Measurements from ENCODE around the gene ANKRD40.

ANKRD40 gene

DNA sequence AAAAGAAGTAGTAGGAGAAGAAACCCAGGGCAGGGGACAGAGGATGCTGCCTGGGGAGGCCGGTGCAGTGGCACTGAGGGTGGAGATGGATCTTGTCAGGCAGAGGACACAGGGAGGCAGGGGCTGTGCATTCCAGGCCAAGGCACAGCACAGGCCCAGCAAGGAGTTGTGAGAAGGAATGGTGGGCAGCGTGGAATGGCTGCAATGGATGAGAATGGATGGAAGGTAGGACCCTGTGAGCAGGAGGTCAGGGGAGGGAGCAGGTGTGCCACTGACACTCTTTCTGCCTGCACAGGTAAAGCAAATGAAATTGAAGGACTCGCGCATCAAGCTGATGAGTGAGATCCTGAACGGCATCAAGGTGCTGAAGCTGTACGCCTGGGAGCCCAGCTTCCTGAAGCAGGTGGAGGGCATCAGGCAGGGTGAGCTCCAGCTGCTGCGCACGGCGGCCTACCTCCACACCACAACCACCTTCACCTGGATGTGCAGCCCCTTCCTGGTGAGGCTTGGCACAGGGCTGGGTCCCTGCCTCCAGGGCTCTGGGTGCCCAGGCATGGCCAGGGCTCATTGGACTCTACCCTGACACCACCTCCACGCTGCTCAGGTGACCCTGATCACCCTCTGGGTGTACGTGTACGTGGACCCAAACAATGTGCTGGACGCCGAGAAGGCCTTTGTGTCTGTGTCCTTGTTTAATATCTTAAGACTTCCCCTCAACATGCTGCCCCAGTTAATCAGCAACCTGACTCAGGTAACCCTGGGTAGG lies 40.3 kb downstream of the ANKRD40 start:
- no peak for FAIRE-seq

DNA sequence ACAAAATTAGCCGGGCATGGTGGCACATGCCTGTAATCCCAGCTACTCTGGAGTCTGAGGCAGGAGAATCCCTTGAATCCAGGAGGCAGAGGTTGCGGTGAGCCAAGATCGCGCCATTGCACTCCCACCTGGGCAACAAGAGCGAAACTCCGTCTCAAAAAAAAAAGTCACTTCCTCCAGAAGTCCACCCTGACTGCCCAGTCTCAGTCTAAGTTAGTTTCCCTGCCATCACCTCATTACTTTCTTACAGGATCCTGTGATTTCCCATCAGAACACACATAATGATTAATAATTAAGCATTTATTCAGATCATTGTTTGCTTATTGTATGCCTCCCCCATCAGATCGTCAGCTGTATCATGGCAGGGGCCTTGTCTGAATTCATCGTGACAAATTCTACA lies 41.4 kb downstream of the ANKRD40 start:
- FAIRE-seq = no peak

- FAIRE-seq = no peak
Measured at GRCh38 chr17:50665838-50666237, 41.9 kb downstream of the ANKRD40 start.

DNA sequence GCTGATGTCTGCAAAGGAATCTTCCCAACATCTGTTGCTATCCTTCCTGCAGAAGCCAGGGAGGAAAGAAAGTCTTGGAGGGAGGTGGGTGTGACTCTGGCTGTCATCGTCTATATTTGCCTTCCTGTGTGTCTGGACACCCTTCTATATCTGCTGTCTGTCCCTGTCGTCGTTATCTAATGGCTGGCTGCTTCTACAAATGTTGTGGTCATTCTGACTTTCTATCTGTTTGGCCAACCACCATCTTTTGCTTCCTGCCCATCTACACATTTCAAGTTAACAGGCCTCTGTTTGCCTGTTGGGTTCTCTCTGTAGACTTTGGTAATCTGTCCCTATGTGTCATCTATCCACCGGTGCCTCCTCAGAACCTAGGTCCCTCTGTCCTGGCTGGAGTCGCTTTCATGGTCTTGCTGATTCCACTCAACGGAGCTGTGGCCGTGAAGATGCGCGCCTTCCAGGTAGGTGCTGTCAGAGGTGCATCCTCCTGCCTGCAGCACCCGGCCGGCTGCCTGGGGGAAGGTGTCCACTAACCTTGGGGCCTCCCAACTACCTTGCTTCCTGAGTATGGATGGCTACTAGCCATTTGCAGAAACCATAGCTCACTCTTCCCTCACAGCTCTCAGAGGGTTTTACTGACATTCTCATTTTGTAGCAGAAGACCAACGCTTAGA lies 42.8 kb downstream of the ANKRD40 start:
- FAIRE-seq = no peak

- no peak for FAIRE-seq
Measured at GRCh38 chr17:50663812-50664374, 43.8 kb downstream of the ANKRD40 start.

- no peak for FAIRE-seq
Measured at GRCh38 chr17:50662632-50663225, 45.0 kb downstream of the ANKRD40 start.

GRCh38 chr17:50661795-50662391 lies 45.8 kb downstream of the ANKRD40 start:
- no peak for FAIRE-seq

- no peak for FAIRE-seq
Measured at GRCh38 chr17:50661348-50661747, 46.4 kb downstream of the ANKRD40 start.

GRCh38 chr17:50660887-50661345 lies 46.8 kb downstream of the ANKRD40 start:
- no peak for FAIRE-seq

GRCh38 chr17:50660042-50660886 lies 47.5 kb downstream of the ANKRD40 start:
- no peak for FAIRE-seq

GRCh38 chr17:50659179-50659578 lies 48.5 kb downstream of the ANKRD40 start:
- no peak for FAIRE-seq

DNA sequence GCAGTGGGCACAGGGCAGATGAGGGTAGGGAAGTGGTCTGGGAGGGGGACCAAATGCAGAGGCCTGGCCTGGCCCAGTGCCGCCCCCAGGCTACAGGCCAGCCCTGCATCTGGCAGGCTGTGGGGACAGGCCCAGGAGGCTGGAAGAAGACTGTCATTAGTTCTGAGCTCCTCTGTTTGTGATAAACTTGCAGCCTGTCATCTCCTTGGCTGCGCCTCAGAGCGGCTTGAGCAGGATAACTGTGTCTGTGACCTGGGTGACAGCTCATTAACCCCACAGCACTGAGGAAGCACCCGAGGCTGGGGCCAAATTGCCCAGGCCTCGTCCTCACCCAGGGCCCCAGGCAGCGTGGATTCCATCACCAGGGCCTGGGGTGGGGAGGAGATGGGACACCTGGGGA lies 49.1 kb downstream of the ANKRD40 start:
- no peak for FAIRE-seq

DNA sequence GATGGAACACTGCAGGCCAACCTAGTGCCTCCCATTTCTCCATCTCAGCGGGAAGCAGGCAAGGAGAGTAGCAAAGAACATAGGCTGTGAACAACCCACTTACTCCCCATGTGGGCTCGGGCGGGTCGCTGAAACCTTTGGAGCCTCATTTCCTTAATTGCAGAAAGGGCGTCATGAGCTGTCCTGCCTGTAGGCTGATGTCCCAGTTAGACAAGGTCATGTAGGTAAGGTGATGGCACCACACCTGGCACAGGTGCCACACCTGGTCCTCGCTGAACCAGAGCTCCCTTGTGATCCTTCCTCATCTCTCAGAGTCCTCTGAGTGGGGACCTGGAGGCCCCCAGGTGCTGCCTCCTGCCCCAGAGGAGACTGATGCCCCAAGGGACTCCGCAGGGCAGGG lies 50.1 kb downstream of the ANKRD40 start:
- FAIRE-seq = no peak

GRCh38 chr17:50657054-50657453 lies 50.7 kb downstream of the ANKRD40 start:
- FAIRE-seq = no peak

DNA sequence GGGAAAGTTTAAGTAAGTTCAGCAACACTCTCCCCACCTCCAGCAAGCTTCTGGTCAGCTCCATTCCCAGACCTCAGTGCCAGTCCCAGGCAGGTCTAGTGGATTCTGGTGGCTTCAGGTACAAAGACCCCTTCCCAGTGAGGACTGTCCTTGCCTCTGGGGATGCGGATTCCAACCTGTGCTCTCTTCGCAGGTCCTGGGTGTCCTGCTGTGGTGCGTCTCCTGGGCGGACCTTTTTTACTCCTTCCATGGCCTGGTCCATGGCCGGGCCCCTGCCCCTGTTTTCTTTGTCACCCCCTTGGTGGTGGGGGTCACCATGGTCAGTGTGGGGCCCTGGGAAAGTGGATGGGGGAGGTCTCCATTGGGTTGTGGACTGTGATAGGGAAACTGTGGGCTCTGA lies 51.2 kb downstream of the ANKRD40 start:
- no peak for FAIRE-seq

GRCh38 chr17:50653738-50654137 lies 54.0 kb downstream of the ANKRD40 start:
- no peak for FAIRE-seq

DNA sequence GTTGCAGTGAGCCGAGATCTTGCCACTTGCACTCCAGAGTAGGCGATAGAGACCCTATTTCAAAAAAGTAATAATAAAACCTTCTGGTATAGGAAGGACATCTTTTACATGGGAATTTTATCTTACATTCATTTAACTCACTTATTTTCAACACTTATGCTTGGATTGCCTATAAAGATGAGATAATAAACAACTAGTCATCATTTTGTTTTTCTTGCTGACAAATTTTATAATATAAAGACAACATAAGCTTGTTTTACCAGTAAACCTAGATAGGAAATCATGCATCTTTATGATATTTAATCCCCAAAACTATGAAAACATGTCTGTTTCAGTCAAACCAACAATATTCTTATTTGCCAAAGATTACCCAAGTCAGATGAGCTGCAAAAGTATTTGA lies 56.1 kb downstream of the ANKRD40 start:
- FAIRE-seq = no peak

GRCh38 chr17:50649042-50649908 lies 58.4 kb downstream of the ANKRD40 start:
- FAIRE-seq = no peak

DNA sequence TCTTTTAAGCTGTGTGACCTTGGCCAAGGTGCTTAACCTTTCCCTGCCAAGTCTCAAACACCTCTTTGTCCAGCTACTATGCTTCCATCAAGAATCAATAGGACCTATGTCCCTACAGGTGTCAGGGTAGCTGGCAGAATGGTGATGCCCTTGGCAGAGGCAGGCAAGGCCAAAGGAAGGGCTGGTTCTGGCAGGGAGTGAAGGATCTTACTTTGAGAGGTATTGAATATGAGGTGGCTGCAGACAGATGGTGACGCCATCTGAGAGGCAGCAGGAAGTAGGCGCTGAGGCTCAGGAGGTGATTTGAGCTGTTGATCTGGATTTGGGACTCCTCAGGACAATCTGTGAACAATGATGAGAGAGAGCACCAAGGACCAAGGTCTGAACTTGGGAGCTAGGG lies 60.5 kb downstream of the ANKRD40 start:
- no peak for FAIRE-seq

GRCh38 chr17:50645748-50646682 lies 61.7 kb downstream of the ANKRD40 start:
- no peak for FAIRE-seq
